ENCODE measurements around the gene GTF2H1. TPM values are rescaled to one million over a fixed set of nuclear protein-coding genes. Genes with fewer than 3 reads are reported as not detected.
A peak's percentile ranks its signal among the peaks of the same experiment; 100 is the strongest.

The GTF2H1 gene
- total and polyA plus RNA-seq, 9 of the 15 experiments (the other 6 are each of a cell fraction or from before 2014, with no cell fraction given): 56.9 to 126 (median 92.1) TPM

DNA sequence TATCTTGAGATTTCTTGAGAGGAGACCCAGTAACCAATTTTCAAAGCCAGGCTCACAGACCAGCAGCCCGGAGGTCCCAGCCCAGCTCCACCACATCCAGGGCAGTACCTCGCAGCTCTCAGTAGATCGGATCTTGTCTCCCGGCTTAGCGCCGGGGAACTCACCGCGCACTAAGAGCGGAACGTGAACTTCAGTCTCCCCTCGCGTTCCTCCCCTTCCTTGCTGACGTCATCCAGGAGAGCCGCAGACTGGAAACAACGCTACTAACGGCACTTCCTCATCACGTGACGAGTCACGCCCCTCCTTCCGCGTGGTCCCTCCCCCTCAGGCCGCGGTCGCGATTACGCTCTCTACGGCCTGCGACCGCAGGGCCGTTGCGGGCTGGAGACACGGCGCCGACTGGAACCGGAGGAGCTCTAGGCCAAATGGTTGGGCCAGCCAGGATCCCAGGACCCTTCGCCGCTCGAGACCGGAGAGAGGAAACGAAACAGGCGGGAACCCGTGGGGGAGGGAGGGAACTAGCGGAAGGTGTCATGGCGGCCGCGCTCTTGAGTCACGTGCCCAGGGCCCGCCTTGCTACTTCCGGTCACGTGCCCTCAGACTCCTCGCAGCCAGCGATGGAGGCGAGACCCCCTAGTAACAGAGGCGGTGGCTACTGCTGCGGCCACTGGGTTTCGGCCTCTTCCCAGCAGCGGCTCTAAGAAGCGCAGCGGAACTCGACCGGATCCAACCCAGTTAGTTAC is at the start of gene GTF2H1, which contains the start of gene HPS5 (continued):
- TF ChIP-seq ETS1 (conservative IDR thresholded peaks at IDR 0.05; ENCODE audit: control insufficient read depth, low read depth, low read length) (peak; percentile 68; the same call in 1 of the 2 replicates), DMBX1 (CRISPR knock-in tag; IDR thresholded peaks at IDR 0.05; ENCODE audit: borderline replicate concordance) (0 out of 2 replicates have a peak, but pooled peaks have one; percentile 41), HMG20B (CRISPR knock-in tag; IDR thresholded peaks at IDR 0.05) (no peak), POU5F1 (IDR thresholded peaks at IDR 0.05; ENCODE audit: borderline replicate concordance, low read depth, low read length, partially characterized antibody) (peak; percentile 24), ZNF174 (CRISPR knock-in tag; IDR thresholded peaks at IDR 0.05) (no peak), ZSCAN29 (IDR thresholded peaks at IDR 0.05) (no peak), FOXM1 (IDR thresholded peaks at IDR 0.05; ENCODE audit: low read depth) (no peak), FOXM1 (CRISPR knock-in tag; IDR thresholded peaks at IDR 0.05; ENCODE audit: low read depth) (peak; percentile 88), PHB (CRISPR knock-in tag; IDR thresholded peaks at IDR 0.05) (no peak), ZNF224 (CRISPR knock-in tag; IDR thresholded peaks at IDR 0.05) (no peak), SMAD4 (CRISPR knock-in tag; conservative IDR thresholded peaks at IDR 0.05) (peak; percentile 72), SRSF3 (IDR thresholded peaks at IDR 0.05; ENCODE audit: insufficient read depth, low read length) (no peak), SMC3 (conservative IDR thresholded peaks at IDR 0.05; ENCODE audit: insufficient read depth, low read depth, low read length) (no peak), ZC3H4 (CRISPR knock-in tag; IDR thresholded peaks at IDR 0.05; ENCODE audit: borderline replicate concordance) (no peak), KDM4B (IDR thresholded peaks at IDR 0.05; ENCODE audit: borderline replicate concordance in 2 of 2, low read depth in 1 of 2) (peak in 1 of 2 experiments; percentile 90; a peak in 1 of 4 replicates), CSDE1 (IDR thresholded peaks at IDR 0.05) (peak in 1 of 2 experiments; percentile 23; a peak in 1 of 4 replicates), GATAD2A (IDR thresholded peaks at IDR 0.05) (no peak), TOE1 (IDR thresholded peaks at IDR 0.05; ENCODE audit: borderline replicate concordance) (peak; percentile 100), TOE1 (CRISPR knock-in tag; IDR thresholded peaks at IDR 0.05; ENCODE audit: borderline replicate concordance, low read depth) (0 out of 2 replicates have a peak, but pooled peaks have one; percentile 44), CBFA2T3 (IDR thresholded peaks at IDR 0.05) (peak; percentile 49; the same call in 1 of the 2 replicates), KDM5B (IDR thresholded peaks at IDR 0.05; ENCODE audit: insufficient replicate concordance, low read depth, low read length) (peak; percentile 98)
- TF ChIP-seq, protein P1, sequence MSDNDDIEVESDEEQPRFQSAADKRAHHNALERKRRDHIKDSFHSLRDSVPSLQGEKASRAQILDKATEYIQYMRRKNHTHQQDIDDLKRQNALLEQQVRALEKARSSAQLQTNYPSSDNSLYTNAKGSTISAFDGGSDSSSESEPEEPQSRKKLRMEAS (CRISPR knock-in tag; IDR thresholded peaks at IDR 0.05): peak; percentile 99
- TF ChIP-seq, protein P2, sequence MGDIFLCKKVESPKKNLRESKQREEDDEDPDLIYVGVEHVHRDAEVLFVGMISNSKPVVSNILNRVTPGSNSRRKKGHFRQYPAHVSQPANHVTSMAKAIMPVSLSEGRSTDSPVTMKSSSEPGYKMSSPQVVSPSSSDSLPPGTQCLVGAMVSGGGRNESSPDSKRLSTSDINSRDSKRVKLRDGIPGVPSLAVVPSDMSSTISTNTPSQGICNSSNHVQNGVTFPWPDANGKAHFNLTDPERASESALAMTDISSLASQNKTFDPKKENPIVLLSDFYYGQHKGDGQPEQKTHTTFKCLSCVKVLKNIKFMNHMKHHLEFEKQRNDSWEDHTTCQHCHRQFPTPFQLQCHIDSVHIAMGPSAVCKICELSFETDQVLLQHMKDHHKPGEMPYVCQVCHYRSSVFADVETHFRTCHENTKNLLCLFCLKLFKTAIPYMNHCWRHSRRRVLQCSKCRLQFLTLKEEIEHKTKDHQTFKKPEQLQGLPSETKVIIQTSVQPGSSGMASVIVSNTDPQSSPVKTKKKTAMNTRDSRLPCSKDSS (IDR thresholded peaks at IDR 0.05; ENCODE audit: low read depth, partially characterized antibody): no peak
- TF ChIP-seq, protein P3, sequence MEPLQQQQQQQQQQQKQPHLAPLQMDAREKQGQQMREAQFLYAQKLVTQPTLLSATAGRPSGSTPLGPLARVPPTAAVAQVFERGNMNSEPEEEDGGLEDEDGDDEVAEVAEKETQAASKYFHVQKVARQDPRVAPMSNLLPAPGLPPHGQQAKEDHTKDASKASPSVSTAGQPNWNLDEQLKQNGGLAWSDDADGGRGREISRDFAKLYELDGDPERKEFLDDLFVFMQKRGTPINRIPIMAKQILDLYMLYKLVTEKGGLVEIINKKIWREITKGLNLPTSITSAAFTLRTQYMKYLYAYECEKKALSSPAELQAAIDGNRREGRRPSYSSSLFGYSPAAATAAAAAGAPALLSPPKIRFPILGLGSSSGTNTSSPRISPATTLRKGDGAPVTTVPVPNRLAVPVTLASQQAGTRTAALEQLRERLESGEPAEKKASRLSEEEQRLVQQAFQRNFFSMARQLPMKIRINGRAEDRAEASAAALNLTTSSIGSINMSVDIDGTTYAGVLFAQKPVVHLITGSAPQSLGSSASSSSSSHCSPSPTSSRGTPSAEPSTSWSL (CRISPR knock-in tag; IDR thresholded peaks at IDR 0.05; ENCODE audit: borderline replicate concordance): peak; percentile 72; the same call in 1 of the 2 replicates

Data from K562 (cell line).